KMS-11 (cell line): ENCODE measurements around the gene NKAIN2.

Experiments
- H2AFZ ChIP-seq: fragments of 200-600 bp; sonication (generic); 2 replicates; pipeline ENCODE4 v1.6.1; 2016; ENCODE audit warnings: antibody characterized with exemption, mixed run types, low read depth
- H3K27ac ChIP-seq: fragments of 200-600 bp; sonication (generic); 2 replicates; pipeline ENCODE4 v1.6.1; 2016; ENCODE audit warnings: mild to moderate bottlenecking, mixed run types
- H3K27me3 ChIP-seq: fragments of 200-600 bp; sonication (generic); 2 replicates; pipeline ENCODE4 v1.6.1; 2017; ENCODE audit warnings: mild to moderate bottlenecking, low read depth, mixed run types, moderate library complexity; ENCODE audit not compliant: insufficient read depth
- H3K36me3 ChIP-seq: fragments of 200-600 bp; sonication (generic); 2 replicates; pipeline ENCODE4 v1.6.1; 2017; ENCODE audit warnings: mild to moderate bottlenecking, mixed run types; ENCODE audit not compliant: insufficient read depth
- H3K4me1 ChIP-seq: fragments of 200-600 bp; sonication (generic); 2 replicates; pipeline ENCODE4 v1.6.1; 2016; ENCODE audit warnings: mild to moderate bottlenecking, low read depth, mixed run types; ENCODE audit not compliant: poor library complexity, severe bottlenecking
- H3K4me2 ChIP-seq: fragments of 200-600 bp; sonication (generic); 2 replicates; pipeline ENCODE4 v1.7.0; 2016; ENCODE audit warnings: mild to moderate bottlenecking, mixed run types
- H3K4me3 ChIP-seq: fragments of 200-600 bp; sonication (generic); IDR thresholded peaks from 2 replicates; pipeline ENCODE4 v1.6.1; 2017; ENCODE audit warnings: low read depth, low read length, mixed read lengths; ENCODE audit not compliant: insufficient read depth
- H3K79me2 ChIP-seq: fragments of 200-600 bp; sonication (generic); 2 replicates; pipeline ENCODE4 v1.6.1; 2016; ENCODE audit warnings: low read depth, mixed run types; ENCODE audit not compliant: insufficient read depth
- H3K9ac ChIP-seq: fragments of 200-600 bp; sonication (generic); 2 replicates; pipeline ENCODE4 v1.6.1; 2016; ENCODE audit warnings: mild to moderate bottlenecking, mixed run types
- H4K20me1 ChIP-seq: fragments of 200-600 bp; sonication (generic); 2 replicates; pipeline ENCODE4 v1.6.1; 2016; ENCODE audit warnings: mild to moderate bottlenecking, mixed run types; ENCODE audit not compliant: insufficient read depth
- CTCF ChIP-seq: fragments of 200-600 bp; sonication (generic); conservative IDR thresholded peaks from 2 replicates; pipeline ENCODE4 v1.6.1; 2017; ENCODE audit warnings: low read depth, mild to moderate bottlenecking, antibody characterized with exemption, low read length, moderate library complexity, mixed read lengths

Gene NKAIN2

GRCh38 chr6:124467366-124467765, 663.7 kb downstream of the NKAIN2 start:
- Histone ChIP-seq H4K20me1 (no peaks in the 10 kb centered on the region), H3K4me1 (no peaks in the 10 kb centered on the region), H3K4me2 (no peak overlapping the region), H3K79me2 (no peaks in the 10 kb centered on the region), H3K27me3 (no peaks in the 10 kb centered on the region), H3K27ac (no peak overlapping the region), H3K36me3 (no peaks in the 10 kb centered on the region), H2AFZ (no peak overlapping the region), H3K4me3 (no peak overlapping the region), H3K9ac (no peak overlapping the region)
- TF ChIP-seq CTCF = no peak

DNA sequence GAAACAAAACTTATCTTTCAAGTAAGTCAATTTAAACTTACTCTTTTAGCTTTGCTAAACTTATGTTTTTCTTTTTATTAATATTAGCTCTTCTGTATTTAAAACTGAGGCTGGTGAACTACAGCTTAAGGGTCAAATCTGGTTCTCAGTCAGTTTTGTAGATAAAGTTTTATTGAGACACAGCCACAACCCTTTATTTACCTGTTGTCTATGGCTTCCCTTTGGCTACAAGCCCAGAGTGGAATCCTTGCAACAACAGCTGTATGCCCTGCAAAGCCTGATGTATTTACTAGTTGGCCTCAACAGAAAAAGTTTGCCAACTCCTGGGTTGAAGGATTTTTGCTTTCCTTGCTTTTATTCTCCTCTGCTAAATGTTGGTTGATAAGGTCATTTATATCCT, 667.1 kb downstream of the NKAIN2 start:
- H3K27ac ChIP-seq = no peak overlapping the region
- H2AFZ ChIP-seq = no peak overlapping the region

GRCh38 chr6:124475176-124475575, 671.5 kb downstream of the NKAIN2 start:
- no peak overlapping the region for H2AFZ ChIP-seq
- no peak overlapping the region for H3K4me3 ChIP-seq
- H3K4me2 ChIP-seq = no peak overlapping the region
- no peak for TF ChIP-seq CTCF
- H4K20me1 ChIP-seq = no peaks in the 10 kb centered on the region
- H3K9ac ChIP-seq = no peak overlapping the region
- H3K27ac ChIP-seq = no peak overlapping the region
- H3K36me3 ChIP-seq = no peaks in the 10 kb centered on the region
- H3K79me2 ChIP-seq = no peaks in the 10 kb centered on the region
- no peaks in the 10 kb centered on the region for H3K27me3 ChIP-seq
- H3K4me1 ChIP-seq = no peaks in the 10 kb centered on the region

More for the DNA sequence above, 667.1 kb downstream of the NKAIN2 start:
- Histone ChIP-seq H3K4me2 (no peak overlapping the region), H3K9ac (no peak overlapping the region), H3K27me3 (no peaks in the 10 kb centered on the region), H3K79me2 (no peaks in the 10 kb centered on the region), H3K36me3 (no peaks in the 10 kb centered on the region), H3K4me3 (no peak overlapping the region), H4K20me1 (no peaks in the 10 kb centered on the region), H3K4me1 (no peaks in the 10 kb centered on the region)
- no peak for TF ChIP-seq CTCF

GRCh38 chr6:124478906-124479305, 675.2 kb downstream of the NKAIN2 start:
- H3K79me2 ChIP-seq = no peaks in the 10 kb centered on the region
- no peaks in the 10 kb centered on the region for H3K4me1 ChIP-seq
- no peaks in the 10 kb centered on the region for H3K36me3 ChIP-seq
- no peak overlapping the region for H3K9ac ChIP-seq
- H3K4me2 ChIP-seq = no peak overlapping the region
- no peaks in the 10 kb centered on the region for H4K20me1 ChIP-seq
- H3K27me3 ChIP-seq = no peaks in the 10 kb centered on the region
- no peak for TF ChIP-seq CTCF
- no peak overlapping the region for H3K4me3 ChIP-seq
- H2AFZ ChIP-seq = no peak overlapping the region
- H3K27ac ChIP-seq = no peak overlapping the region

DNA sequence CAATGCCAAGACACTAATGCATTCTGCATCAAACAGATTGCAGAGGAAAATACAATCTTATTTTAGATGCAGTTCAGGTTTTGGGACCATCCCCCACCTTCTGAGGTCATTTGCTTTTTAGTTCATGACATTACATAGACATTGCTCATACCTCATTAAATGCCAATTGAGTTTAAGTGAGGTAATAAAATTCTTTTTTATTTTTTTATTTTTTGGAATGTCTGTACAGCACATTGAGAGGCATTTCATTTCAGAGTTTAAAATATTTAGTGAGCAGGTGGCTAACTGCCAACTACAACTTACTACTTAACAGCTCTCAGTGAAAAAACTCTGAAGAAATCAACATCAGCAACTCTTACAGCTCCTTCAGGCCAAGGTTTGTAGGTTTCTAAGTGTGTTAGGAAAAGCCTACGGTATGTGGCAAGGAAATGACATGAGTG, 676.3 kb downstream of the NKAIN2 start:
- H3K36me3 ChIP-seq = no peaks in the 10 kb centered on the region
- H2AFZ ChIP-seq = no peak overlapping the region
- H3K27me3 ChIP-seq = no peaks in the 10 kb centered on the region
- no peak overlapping the region for H3K4me2 ChIP-seq
- no peak overlapping the region for H3K27ac ChIP-seq
- no peaks in the 10 kb centered on the region for H4K20me1 ChIP-seq
- no peak overlapping the region for H3K4me3 ChIP-seq
- H3K79me2 ChIP-seq = no peaks in the 10 kb centered on the region
- no peak for TF ChIP-seq CTCF
- H3K4me1 ChIP-seq = no peaks in the 10 kb centered on the region
- H3K9ac ChIP-seq = no peak overlapping the region
